Measurements from ENCODE around the gene NXNL2.

NXNL2 gene

DNA sequence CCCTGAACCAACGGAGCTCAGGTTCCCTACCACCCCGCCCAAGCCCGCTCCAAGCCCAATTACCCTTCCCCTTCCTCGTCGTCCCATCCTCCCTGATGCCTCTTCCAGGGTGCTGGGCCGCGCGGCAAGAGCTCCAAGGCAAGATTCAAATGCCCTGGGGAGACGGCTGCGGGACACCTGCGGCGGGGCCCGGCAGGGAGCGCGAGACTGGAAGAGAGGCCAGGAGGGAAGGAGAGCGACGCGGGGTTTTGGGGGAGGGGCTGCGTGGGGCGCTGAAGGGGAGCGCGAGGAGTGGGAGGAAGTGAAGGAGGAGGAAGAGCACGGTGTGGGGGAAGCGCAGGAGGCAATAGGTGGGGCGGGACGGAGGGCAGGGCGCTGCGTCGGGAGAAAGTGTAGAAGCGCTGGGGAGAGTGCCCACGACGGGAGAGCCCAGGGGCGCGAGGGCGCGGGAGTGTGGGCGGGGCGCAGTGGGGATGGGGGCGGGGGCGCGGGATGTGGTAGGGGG is 975 bp upstream of the NXNL2 start:
- DNase-seq, result no peak

DNA sequence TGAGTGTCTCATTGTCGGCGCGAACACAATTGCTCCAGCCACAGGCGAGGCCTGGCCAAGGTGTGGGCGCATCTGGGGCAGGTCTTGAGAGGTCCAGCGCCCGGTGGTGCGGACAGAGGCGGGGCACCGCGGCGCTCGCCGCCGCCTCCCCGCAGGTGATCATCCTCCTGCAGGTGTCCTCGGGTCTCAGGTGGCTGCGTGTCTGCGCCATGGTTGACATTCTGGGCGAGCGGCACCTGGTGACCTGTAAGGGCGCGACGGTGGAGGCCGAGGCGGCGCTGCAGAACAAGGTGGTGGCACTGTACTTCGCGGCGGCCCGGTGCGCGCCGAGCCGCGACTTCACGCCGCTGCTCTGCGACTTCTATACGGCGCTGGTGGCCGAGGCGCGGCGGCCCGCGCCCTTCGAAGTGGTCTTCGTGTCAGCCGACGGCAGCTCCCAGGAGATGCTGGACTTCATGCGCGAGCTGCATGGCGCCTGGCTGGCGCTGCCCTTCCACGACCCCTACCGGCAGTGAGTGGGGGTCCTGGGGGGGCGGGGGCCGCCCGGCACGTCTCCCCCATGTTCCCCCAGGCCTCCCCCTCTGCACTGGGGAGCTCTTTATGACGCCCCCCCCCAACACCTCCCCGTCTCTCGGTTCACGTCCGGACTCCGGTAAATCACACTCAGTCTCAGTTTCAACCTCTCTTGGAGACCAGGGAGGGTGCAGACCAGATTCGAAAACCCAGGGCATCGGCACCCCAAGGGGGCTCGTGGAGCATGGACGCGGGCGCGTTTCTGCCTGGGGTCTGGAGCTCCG is 446 bp downstream of the NXNL2 start:
- DNase-seq, result peak in 1 of 2 donors; percentile 21

DNA sequence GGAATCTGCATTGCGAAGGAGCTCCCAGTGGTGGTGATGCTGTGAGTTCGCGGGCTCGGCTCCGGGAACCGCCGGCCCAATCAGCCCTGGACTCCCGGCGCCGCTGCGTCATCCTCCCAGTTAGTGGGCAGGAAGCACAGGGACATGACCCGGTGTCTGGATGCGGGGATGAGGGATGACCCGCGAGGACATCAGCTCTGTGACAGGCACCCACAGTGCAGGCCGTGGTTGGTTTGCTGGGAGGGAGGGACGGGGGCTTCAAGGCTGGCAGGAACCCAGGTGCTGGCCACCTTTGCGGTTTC is 996 bp downstream of the NXNL2 start:
- DNase-seq, result no peak

DNA sequence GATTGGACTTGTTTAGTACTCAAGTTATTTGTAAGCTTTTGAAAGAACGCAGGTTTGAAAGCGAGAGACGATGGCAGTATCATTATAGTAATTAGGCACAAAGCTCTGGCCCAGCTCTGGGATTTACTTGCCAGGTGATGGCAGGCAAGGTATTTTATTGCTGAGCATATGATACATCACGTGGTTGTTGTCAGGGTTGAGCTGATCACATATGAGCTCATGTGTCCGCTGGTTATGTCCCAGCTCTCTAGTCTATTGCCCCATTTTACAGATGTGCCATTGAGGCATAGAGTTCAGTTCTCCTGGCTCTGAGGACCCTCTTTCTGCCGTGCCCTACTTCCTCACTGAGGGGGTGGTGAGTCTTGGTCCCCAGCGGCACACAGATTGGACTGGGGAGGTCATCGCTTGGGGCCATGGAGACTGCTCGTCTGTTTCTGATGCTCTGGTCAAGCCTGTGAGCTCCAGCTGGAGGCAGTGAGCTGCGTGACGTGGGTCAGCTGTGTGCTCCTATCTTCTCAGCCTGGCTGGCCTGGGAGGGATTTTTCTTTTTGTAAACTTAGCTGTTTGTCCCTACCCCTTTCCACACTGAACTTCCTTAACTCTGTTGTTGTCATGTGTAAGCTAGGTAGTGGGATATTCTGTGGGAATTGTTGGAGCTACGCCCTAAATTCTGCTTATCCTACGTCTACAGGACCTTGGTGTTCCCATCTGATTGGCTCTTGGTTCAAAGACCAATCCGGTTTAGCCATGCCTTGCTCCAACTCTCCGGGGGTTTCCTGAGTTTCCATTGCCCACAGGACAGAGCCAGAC is 2.2 kb downstream of the NXNL2 start:
- DNase-seq, result no peak

DNA sequence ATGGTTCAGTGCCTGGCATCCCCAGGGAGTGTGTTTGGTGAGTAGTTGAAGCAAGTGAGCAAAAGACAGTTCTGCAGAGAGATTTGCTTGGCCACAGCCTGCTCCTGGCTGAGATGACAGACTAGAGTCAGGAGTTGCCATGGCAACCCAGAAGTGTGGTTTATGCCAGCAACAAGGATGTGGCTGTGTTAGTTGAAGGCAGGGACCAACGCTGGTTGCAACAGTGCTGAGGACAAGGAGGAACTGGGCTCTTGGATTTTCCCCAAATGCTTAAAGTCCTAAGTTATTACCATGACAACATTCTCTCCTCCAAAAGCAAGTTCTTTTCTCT is 2.7 kb downstream of the NXNL2 start:
- peak in 1 of 2 donors; percentile 29 for DNase-seq

DNA sequence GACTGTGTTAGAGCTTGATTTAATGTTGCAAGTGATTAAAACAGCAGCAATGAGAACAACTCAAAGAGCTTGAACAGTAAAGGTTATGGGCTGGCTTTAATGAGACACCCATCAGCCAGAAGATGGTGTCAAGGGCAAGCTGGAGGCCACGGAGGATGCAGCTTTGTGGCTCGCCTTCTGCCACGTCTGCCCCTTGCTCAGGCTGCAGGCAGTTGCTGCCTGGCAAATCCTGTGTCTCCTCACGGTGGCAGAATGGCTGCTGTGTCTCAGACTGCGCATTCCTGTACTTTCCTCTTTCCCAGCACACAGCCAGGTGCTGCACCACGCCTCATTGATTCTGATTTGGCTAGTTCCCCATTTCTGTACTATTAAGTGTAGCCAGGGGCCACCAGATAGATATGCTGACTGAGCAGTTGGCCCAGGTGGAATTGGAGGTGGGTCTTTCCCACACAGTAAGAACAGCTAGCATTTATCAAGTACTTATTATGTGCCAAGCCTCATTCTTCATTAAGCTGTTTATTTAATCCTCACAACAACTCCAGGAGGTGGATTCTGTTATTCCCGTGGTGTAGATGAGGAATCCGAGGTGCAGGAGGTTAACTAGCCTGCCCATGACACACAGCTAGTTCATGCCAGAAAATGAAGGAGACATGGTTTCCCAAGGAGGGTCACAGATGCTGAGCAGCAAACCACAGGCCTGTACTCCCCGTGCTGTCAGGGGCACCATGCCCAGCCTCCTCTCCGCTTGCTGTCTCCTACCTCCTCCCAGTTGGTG is 3.5 kb downstream of the NXNL2 start:
- no peak for DNase-seq

DNA sequence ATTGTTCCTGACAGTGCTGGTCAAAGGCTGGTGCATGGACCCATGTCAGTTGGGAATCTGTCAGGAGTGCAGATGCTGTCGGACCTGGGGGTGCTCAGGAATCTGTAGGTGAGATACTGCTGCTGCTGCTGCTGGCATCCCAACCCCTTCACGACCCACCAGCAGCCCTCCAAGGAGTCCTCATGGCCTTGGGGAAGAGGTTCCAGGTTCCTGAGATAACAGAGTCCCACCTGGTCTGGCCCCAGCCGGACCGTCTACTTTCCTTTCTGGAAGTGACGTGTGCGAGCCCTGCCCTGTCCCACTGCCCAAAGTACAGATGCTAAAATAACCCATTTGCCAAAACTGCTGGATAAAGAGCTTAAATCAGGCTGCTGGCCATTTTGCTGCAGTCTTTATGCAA is 4.3 kb downstream of the NXNL2 start:
- no peak for DNase-seq

DNA sequence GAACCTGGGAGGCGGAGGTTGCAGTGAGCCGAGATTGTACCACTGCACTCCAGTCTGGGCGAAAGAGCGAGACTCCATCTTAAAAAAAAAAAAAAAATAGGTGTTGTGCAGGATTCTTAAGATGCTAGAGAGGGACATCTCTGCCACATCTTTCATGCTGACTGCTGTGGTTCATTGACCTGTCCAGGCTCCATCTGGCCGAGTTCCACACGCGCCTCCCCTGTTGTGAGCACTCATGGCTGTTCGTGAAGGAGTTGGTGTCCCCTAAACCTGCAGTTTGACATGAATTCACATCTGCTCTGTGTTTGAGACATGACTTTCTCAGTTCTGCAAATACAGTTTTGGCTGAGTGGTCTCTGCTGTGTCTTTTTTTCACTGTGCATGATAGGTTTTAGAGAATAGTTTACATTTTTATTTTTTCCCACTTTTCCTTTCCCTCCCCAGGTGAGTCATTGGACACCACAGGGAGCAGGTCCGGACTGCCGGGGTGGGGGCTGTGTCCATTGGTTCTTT is 5.3 kb downstream of the NXNL2 start:
- no peak for DNase-seq

DNA sequence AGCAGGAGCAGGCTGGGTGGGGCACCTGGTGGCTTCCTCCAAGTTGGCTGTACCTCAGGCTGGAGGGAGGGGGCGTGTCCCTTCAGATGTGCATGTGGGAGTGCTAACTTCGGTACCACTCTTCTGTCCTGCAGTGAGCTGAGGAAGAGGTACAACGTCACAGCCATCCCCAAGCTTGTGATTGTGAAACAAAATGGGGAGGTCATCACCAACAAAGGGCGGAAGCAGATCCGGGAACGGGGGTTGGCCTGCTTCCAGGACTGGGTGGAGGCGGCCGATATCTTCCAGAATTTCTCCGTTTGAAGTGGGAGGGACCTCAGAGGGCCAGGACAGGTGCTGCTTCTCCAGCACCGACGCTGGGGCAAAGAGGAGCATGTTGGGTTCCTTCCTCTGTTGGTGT is 9.3 kb downstream of the NXNL2 start:
- DNase-seq, result no peak

DNA sequence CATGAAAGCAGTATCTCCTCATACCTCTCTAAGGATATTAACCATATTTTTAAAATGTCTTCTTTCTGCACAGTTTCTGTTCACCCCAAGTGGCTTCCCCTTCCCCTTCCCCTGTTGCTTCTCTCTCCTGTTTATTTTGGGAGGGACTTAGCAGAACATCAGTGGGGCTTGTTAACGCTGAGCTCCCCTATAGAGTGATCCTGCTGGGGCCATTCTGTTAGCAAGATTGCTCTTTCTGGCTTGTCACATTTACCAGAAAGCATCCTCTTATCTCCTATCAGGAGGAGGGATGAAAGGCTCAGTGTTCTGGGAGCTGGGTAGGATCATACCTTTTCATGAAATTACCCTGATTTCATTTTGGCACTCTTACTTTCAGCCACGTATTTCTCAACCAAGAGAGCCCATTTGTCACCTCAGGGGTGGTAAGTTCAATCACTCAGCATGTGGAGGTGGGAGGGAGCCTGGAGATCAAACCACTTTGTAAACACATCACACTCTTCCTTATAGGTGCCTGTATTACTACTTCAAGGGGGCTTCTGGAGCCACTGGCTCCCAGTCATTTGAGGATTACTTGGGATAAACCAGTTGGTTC is 16.7 kb downstream of the NXNL2 start:
- DNase-seq, result no peak

DNA sequence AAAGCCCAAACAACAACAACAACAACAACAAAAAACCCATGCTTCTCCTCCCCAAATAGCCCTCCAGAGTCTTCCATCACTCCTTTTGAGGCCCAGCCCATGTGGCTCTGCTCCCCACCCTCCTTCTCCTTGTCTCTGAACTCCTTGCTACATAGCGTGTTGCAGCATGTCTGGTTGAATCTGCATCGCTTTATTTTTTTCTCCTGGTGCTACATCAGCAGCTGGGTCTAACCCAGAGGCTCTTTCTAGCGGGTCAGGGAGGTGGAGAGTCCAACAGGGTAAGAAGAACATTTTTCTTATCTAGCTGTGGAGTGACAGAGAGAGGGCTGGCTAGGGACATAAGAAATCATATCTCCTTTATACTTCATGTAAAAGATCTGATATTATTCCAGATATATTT is 18.4 kb downstream of the NXNL2 start:
- DNase-seq, result no peak

DNA sequence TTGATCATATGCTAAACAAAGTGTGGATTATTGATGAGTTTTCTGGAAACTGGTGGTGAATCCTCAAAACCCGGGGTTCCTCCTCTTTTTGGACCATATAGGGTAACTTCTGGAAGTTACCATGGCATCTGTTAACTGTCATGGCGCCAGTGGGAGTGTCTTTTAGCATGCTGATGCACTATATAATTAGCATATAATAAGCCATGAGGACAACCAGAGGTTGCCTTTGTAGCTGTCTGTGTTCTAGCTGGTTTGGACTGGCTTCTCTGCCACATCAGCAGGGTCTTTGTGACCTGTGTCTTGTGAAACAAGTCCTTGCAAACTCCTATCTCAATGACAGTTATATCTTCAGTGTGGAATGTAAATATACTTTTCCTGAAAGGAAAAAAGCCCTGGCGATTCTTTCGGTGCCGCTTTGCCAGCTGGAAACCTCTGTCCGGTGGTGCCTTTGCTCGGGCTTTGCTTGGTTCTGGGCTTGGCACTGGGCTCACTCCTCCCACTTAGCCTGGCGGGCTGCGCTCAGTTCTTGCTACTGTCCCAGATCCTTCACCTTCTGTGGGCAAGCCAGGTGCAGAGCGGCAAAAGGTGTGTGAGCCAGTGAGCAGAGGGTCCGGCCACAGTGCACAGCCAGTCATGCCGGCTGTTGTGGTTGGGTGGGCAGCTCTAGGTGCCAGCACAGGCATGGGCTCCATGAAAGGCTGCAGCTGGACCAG is 20.4 kb downstream of the NXNL2 start:
- no peak for DNase-seq

DNA sequence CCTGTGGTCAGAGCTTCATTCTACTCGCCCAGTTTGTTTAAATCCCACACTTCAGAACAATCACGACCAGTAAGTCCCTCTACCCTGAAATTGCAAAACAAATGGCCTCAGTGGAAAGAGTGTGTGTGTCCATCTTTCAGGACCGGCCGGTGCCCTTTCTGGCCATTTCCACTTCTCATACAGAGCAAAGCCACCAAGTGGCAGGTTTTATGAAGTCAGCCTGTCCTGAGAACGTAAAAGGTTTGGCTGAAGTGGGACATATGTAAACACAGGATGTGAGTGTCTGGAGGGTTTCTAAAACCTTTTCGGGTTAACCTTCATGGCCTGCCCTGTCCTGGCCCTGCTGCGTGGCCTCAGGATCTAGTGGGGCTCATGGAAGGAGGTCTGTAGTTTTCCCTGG is 24.7 kb downstream of the NXNL2 start:
- DNase-seq, result no peak

DNA sequence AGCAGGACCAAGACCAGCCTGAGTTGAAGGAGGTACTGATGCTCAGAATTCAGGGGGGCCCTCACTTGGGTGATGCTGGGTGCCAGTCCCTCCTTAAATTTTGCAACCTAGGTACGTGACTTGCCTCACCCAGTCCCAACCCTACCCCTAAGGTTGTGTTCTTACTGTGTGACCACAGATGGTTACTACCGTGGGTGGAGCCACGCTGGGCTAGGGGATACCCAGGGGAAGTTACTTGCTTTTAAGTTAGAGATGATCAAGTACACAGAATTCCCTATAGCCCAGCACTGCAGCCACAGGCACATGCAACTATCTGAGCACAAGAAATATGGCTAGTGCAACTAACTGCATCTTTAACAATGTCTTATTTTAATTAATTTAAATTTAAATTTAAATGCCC is 32.9 kb downstream of the NXNL2 start:
- DNase-seq, result no peak

DNA sequence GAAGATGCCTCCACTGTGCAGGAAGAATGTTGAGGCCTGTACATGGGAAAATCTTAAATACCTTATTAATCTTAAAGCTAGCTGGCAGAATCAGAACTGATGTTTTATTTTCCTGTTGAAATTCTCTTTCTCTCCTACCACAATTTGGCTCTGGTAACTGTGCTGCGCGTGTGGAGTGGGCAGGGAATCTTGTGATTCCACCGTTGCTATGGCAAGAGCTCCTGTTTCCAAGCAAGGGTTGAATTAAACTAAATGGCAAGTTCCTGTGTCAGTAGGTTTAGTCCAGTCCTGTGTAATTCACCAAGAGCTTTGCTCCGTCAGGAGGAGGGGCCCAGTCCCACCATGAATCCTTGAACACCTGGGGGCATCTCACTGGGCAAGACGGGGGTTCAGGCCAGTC is 36.4 kb downstream of the NXNL2 start:
- DNase-seq, result no peak

DNA sequence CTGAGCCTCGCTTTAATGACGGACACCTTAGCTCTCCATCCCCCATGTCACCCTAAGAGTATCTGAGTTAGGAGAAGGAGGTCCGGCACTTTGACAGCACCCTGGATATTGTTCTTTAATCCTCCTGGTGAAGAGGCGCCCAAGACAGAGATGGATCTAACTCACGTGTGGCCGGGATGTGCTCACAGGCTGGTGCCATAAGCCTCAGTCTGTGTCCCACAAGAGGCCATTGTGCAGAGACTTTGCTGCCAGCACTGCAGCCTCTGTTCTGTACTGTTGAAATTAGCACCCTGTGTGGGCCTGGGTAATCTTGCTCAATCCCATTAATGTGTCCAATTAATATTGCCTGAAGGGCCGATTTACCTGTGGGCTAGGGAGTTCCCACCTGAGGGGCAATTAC is 37.7 kb downstream of the NXNL2 start:
- no peak for DNase-seq

DNA sequence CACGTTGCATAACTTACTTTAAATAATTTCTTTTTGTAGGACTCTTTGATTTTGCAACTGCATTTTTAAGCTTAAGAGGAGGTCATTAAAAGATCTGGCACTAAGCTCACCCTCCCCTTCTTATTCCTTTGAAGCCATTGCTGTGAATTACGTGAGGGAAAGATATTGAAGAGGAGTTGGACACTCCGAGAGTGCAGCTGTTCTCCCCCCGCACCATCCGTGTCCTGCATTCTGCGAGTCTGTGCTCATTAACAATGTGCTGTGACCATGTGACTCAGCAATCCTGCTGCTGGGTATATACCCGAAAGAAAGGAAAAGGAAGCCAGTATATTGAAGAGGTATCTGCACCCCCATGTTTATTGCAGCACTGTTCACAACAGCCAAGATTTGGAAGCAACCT is 40.0 kb downstream of the NXNL2 start:
- no peak for DNase-seq

DNA sequence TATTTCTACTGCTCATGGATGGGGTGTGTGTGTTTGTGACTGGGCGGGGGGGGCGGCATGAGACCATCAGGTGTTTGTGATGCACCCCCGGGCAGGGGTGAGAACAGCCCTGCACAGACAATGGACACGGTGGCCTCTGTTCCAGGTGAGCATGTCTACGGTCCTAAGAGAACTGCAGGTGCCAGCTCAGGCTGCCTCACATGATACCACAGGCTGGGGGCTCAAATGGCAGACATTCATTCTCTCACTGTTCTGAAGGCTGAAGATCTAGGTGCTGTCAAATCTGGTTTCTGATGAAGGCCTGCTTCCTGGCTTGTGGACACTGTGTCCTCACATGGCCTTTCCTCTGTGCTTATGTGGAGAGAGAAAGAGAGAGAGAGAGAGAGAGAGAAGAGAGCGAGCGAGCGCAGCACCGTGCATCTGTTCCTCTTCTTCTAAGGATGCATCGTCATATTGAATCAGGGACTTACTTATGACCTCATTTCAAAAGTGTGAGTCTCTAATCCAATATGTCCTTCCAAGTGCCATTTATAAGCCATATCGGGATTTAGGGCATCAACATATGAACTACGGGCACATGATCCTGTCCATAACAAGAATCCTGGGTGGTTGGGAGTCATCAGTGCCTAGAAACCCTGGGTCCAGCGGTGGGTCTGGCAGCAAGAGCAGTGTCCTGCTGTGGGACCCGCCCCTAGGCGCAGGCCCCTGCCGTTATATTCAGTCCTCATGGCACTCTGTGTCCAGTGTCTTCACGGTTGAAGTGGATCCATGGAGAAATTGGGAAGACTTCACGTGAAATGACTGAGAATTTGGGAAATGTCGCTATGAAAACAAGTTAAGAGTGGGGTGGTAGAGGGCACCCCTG is 42.5 kb downstream of the NXNL2 start:
- no peak for DNase-seq

DNA sequence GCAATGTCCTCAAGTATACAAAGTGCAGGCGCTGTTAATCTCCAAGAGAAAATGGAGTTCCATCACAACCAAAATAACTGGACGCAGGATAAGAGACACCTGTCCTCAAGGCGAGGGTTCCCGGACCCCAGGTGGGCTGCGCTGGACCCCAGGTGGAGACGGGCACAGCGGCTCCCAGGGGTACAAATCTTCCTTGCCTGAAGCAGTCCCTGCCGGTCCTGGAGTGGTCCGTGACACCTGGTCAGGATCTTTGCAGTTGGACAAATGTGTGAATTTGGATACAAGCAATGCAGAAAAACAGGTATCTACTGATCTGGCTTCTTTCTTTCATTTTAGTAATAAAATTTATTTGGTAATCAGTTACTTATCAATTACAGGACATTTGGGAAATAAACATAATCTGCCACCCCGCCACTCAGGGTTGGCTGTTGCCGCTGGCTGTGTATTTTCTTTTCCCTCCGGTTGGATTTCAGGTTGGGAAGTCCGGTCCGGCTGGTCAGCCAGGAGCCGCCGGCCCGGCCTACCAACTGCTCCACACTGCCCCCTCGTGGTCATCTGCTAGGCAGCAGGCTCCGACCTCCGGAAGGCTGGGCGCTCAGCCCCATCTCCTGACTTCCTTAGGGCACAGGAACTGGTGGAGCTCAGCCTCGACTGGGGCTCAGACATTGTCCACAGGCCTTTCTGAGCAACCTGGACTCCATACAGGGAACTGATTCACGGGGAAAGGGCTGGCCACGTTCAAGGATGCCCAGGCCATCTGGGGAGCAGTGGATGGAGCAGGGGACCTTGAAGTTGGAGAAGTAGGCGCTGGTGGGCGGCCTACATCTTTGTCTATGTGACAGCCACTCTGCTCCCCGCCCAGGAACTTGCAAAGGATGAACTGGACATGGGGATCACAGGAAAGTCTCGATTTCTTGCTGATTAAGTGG is 43.4 kb downstream of the NXNL2 start:
- peak; percentile 79 for DNase-seq

DNA sequence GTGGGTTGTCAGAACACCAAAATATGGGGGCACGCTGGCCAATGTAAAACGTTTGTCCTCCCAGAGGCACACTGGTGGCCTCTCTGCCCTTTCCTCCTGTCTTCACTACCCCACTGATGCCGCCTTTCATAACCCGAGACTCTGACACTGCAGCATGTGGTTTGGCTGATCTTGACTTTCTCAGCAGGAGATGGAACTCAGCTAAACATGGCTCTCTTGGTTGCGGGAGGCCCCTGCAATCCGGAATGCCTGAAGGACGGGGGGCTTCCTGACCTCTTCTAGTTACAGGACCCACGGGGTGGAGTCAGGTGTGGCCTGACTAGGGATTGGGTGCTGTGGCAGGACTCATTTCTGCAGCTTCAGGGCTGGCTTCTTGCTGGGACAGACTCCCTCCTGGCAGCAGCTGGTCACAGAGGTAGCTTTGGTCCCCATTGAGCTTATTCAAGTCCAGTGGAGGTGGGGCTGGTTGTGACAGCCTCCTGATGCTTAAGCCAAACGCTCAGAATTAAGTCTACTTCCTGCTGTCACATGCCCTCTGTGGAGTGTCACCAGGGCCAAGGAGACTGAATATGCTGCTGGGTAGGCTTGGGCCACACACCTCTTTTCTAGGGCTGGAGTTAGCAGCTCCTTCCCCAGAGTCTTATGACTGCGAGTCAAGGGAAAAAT is 44.2 kb downstream of the NXNL2 start:
- no peak for DNase-seq
